ENCODE results near the gene DCAF5. TPM values are rescaled to one million over a fixed set of nuclear protein-coding genes. Genes with fewer than 3 reads are reported as not detected.
"Not testable (repeated sequence)": the region's sequence is repeated elsewhere in the genome, so short reads cannot be mapped to it uniquely, and the experiment has no call there.

DCAF5 gene
- total and polyA plus RNA-seq, 2 of the 13 experiments (the other 11 are each of a cell fraction or from before 2014, with no cell fraction given), result 13.4 to 31.6 TPM

DNA sequence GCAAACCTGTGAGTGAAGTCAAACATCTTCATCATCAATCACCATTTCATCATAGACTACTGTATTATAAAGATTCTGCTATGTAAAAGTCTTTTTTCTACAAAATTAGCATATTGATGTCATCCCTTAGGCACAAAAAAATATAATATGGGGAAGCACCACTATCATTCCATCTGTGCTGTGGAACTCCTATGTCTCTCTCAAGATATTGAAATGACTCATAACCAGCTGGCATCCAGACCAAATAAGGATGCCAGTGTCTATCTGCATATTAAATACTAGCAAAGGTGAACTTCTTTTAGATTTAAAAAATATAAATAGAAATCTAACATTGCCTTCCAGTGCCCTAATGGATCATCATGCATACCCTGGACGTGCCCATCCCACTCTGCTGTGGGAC is 17.9 kb upstream of the DCAF5 start (continued):
- TF ChIP-seq, protein P1, sequence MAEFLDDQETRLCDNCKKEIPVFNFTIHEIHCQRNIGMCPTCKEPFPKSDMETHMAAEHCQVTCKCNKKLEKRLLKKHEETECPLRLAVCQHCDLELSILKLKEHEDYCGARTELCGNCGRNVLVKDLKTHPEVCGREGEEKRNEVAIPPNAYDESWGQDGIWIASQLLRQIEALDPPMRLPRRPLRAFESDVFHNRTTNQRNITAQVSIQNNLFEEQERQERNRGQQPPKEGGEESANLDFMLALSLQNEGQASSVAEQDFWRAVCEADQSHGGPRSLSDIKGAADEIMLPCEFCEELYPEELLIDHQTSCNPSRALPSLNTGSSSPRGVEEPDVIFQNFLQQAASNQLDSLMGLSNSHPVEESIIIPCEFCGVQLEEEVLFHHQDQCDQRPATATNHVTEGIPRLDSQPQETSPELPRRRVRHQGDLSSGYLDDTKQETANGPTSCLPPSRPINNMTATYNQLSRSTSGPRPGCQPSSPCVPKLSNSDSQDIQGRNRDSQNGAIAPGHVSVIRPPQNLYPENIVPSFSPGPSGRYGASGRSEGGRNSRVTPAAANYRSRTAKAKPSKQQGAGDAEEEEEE (CRISPR knock-in tag; IDR thresholded peaks at IDR 0.05; ENCODE audit: borderline replicate concordance), result no peak
- no peak for TF ChIP-seq ZBTB33 (CRISPR knock-in tag; IDR thresholded peaks at IDR 0.05)

- H3K9ac ChIP-seq (ENCODE audit: insufficient read depth, low read depth, low read length); H3K9me3 ChIP-seq (ENCODE audit: low read length); H3K27ac ChIP-seq (ENCODE audit: extremely low read length, insufficient read depth, low read length); H2AFZ ChIP-seq (ENCODE audit: low read length); H3K27me3 ChIP-seq (ENCODE audit: control insufficient read depth in 1 of 2, insufficient read depth in 2 of 2, low read length in 2 of 2); BruUV-seq (replicated peaks); CTCF ChIA-PET (ENCODE audit: low intra/inter-chr PET ratio, low total read pairs); intact Hi-C loops (cut with micrococcal nuclease; ENCODE audit: unreplicated experiment); H3K4me1 ChIP-seq (ENCODE audit: insufficient read depth, low read length); FAIRE-seq; H3K79me2 ChIP-seq (ENCODE audit: insufficient read depth, low read length); H4K20me1 ChIP-seq (ENCODE audit: insufficient read depth, low read length); H3K4me2 ChIP-seq (ENCODE audit: low read depth, low read length); DNase-seq (ENCODE audit: low spot score); H3K36me3 ChIP-seq (replicated peaks in 1 of 2; ENCODE audit: control insufficient read depth in 1 of 2, insufficient read depth in 2 of 2, low read length in 2 of 2); in situ Hi-C loops (cut with HindIII; ENCODE audit: extremely low pct_ligation_motif_present, low pct_unique_long_range_greater_than_20kb); H3K4me3 ChIP-seq (replicated peaks in 1 of 3; ENCODE audit: insufficient read depth in 1 of 3, low read depth in 2 of 3, low read length in 3 of 3); ATAC-seq: not testable (repeated sequence)
- WGBS (ENCODE audit: low lambda C conversion rate), result 3% methylated on average over 2 of the region's 2 CpGs
- POLR2A ChIA-PET, result interaction anchor here (0.7 kb wide), 1 partner anchor 8 kb away, joined by 3 read pairs; no protein-coding TSS in a partner anchor
These were observed 12.9 kb upstream of the DCAF5 start for GRCh38 chr14:69165787-69166186.

DNA sequence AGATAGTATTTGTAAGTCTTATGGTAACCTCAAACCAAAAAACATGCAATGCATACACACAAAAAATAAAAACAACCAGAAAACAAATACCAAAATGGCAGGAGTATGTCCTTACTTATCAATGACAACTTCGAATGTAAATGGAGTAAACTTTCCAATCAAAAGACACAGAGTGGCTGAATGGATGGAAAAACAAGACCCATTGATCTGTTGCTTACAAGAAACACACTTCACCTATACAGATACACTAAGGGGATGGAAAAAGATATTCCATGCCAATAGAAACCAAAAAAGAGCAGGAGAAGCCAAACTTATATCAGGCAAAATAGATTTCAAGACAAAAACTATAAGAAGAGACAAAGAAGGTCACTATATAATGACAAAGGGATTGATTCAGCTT is 8.7 kb upstream of the DCAF5 start:
- H3K9me3 ChIP-seq (ENCODE audit: low read length), result no peaks in the 10 kb centered on the region
- no peak for TF ChIP-seq CENPBD1 (CRISPR knock-in tag; IDR thresholded peaks at IDR 0.05; ENCODE audit: borderline replicate concordance, low read depth)
- TF ChIP-seq EZH2 (conservative IDR thresholded peaks at IDR 0.05; ENCODE audit: low read depth, low read length), result no peak
- TF ChIP-seq REPIN1 (CRISPR knock-in tag; IDR thresholded peaks at IDR 0.05; ENCODE audit: borderline replicate concordance, low read depth), result no peak
- no peak for TF ChIP-seq ZNF317 (CRISPR knock-in tag; IDR thresholded peaks at IDR 0.05)
- no peak for TF ChIP-seq SUZ12 (IDR thresholded peaks at IDR 0.05; ENCODE audit: low read depth, low read length)
- TF ChIP-seq HDAC1 (CRISPR knock-in tag; IDR thresholded peaks at IDR 0.05), result no peak
- no peak for TF ChIP-seq CENPX (CRISPR knock-in tag; IDR thresholded peaks at IDR 0.05)
- ATAC-seq, result no peak
- DNase-seq (ENCODE audit: low spot score), result no peak
- BruUV-seq (replicated peaks), result no TSS peak
- ChIA-PET CTCF (ENCODE audit: low intra/inter-chr PET ratio, low total read pairs) (no interaction called here), POLR2A (no interaction called here)
- no peak overlapping the region for H3K9ac ChIP-seq (ENCODE audit: insufficient read depth, low read depth, low read length)
- H3K27me3 ChIP-seq (ENCODE audit: control insufficient read depth in 1 of 2, insufficient read depth in 2 of 2, low read length in 2 of 2), result no peaks in the 10 kb centered on the region
- no peaks in the 10 kb centered on the region for H3K36me3 ChIP-seq (replicated peaks in 1 of 2; ENCODE audit: control insufficient read depth in 1 of 2, insufficient read depth in 2 of 2, low read length in 2 of 2)
- H2AFZ ChIP-seq (ENCODE audit: low read length), result no peak overlapping the region
- intact Hi-C loops (cut with micrococcal nuclease; ENCODE audit: unreplicated experiment), result no loop called here
- in situ Hi-C loops (cut with HindIII; ENCODE audit: extremely low pct_ligation_motif_present, low pct_unique_long_range_greater_than_20kb), result no loop called here
- no peaks in the 10 kb centered on the region for H3K79me2 ChIP-seq (ENCODE audit: insufficient read depth, low read length)
- no peak overlapping the region for H3K27ac ChIP-seq (ENCODE audit: extremely low read length, insufficient read depth, low read length)
- no peak overlapping the region for H3K4me3 ChIP-seq (replicated peaks in 1 of 3; ENCODE audit: insufficient read depth in 1 of 3, low read depth in 2 of 3, low read length in 3 of 3)
- FAIRE-seq, result no peak
- no peak overlapping the region for H3K4me2 ChIP-seq (ENCODE audit: low read depth, low read length)
- 2% methylated on average over 1 of the region's 1 CpG for WGBS (ENCODE audit: low lambda C conversion rate)
- H3K4me1 ChIP-seq (ENCODE audit: insufficient read depth, low read length), result peaks cover 3% of the 10 kb centered on the region
- no peaks in the 10 kb centered on the region for H4K20me1 ChIP-seq (ENCODE audit: insufficient read depth, low read length)

Data from HepG2 (cell line).